CD4-positive, alpha-beta T cell treated with Interferon gamma for 1 hour (primary cell): Measurements from ENCODE around the gene ZNF579.

Experiments used
- DNase-seq: peaks from one replicate; pipeline ENCODE4 v3.0.0-alpha.2; 2020

Gene ZNF579

DNA sequence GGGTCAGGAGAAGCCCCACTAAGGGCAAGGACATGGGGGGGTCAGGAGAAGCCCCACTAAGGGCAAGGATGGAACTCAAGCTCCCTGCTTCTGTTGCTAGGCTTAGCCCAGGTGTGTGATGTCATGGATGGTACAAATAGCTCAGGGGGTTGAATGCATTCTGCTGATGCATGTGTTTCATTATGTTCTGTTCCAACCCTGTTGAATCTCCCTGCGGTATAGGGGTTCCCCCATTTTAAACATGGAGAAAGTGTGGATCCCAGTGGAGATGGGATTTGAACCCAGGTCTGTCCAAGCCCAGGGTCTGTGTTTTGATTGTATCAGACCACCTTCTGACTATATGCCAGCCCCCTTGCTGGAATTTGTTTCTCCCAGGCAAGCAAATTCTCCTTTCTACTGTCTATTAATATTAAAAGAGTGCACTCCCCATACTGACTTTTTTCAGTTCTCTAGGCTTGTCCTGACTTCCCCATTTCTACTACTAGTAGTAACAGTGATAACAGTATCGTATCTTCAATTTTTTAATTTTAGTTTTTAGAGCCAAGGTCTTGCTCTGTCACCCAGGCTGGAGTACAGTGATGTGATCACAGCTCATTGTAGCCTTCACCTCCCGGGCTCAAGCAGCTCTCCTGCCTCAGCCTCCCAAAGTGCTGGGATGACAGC lies 31.5 kb upstream of the ZNF579 start:
- no peak for DNase-seq

DNA sequence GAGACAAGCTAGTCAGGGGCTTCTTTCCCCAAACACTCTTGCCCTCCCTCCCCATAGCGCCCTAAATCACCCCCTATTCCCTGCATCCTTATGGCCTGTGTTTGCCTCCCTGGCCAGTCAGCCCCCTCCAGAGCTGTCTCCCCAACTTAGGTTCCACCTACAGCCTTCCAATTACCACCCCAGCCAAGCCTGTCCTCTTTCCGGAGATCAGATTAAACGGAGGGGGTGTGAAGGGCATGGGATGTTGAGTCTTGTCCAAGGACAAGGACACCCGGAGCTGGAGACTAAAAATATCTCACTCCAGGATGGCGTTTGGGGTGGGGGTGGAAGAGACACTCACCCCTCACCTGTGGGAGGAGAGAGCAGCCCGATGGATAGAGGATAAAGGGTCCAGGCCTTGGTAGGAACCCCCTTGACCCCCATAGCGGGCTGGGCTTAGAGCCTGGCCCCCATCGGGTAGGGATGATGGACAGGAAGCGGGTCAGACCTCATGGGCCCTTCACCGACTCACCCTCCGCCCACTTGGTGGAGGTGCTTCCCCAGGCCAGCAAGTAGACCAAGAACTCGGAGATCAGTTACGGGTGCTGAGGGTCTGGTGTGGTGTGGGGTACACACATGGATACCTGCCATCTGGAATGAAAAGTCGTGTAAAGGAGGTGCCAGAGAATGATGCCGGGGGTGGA lies 30.8 kb upstream of the ZNF579 start:
- DNase-seq, result no peak

DNA sequence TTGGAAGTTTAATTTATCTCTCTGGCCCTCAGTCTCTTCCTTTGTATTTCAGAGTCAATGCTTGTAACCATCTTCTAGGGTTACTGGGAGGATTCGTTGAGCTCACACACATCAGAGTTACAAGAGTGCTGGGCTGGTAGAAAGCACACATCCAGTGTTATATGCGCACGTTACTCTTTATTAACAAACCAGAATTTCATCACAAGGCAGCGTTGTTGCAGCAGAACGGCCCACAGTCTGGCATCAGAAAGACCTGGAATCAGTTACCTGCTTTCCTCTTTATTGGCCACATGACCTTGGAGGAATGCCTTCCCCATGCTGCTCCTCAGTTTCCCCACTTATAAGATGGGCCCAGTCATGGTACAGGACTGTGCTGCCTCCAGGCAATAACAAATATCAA lies 28.7 kb upstream of the ZNF579 start:
- no peak for DNase-seq

DNA sequence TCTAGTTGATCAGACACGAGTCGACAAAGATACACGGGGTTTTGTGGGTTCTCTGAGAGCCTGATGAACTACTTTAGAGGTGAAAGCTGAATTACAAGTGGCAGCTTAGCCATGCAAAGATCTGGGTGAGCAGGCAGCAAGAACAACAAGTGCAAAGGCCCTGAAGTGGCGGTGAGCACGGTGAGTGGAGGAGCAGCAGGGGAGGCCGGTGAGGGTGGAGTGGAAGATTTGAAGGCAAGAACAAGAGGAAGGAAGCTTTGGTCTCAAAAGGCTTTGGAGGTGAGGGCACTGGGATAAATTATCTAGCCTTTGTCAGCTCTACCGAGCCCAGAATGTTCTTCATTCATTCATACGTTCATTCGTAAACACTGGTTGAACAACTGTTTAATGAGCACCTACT lies 26.2 kb upstream of the ZNF579 start:
- DNase-seq, result no peak

DNA sequence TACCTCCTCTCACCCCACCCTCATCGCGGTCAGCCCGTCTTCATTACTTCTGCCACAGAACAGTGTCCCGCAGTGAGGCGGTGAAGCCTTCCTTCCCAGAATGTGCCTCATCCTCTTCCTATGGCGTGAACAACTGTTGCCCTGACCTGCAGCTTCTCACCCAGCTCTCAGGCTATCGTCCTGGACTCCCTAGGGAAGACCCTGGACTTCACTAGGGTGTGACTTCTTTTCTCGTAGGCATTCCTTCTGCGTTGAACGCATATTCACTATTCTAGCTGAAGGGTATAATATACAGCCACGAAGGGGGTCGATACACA lies 25.8 kb upstream of the ZNF579 start:
- no peak for DNase-seq

DNA sequence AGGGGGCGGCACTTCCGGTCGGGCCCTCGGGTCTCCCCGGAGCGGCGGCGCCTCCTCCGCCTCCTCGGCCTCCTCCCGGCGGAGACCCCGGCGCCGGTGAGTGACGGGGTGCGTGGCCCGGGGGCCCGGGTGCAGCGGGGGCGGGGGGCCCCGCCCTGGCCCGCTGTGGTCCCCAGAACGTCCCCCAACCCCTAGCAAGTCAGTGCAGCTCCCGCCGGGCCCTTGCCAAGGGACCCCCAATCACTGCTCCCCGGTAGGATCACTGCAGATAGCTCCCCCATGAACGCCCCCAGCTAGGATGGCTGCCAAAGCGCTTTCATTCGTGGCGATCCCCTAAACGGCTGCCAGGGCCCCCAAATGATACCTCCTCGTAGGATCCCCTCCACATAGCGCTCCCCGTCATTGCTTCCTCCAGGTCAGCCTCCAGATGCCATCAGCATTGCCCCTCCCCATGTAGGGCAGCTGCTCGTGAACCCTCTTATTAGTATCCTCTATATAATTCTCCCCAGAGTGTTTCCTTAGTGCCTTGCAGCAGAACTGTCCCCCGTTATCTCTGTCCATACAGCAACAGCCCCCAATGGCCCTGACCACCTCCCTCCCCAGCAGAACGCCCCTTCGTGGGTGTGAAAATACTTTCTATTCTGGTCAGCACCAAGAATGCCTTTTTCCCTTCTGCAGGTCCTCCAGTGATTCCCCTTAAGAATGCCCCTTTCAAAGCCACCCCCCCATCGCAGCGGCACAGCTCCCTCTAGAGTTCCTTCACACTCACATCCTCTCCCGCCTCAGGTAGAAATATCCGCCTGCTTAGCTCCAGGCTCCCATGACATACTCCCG lies 25.2 kb upstream of the ZNF579 start, which contains the start of gene ZNF865:
Gene ZNF865 (plus strand): TSS at position 11 of the 834 bp plus-strand sequence. CDS start 7,972 bp downstream, outside the sequence.
- peak; percentile 59 for DNase-seq

DNA sequence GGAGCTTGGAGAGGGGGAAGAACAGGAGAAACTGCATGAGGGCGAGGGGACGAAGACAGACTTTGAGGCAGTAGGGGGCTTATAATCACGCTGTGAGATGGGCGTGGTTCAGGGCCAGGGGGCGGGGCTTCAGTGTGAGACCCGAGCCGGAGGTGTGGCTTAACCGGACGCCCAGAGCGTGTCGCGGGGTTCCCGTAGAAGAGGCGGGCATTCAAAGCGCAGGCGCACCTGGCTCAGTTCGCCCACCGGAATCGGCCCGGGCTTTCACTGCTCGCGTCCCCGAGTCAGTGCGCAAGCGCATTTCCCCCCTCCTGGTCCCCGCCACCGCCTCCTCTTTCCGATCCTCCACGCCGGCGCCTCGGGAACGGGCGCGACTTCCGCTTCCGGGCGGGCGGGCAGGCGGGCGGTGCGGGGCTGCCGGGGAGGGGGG lies 24.6 kb upstream of the ZNF579 start:
- peak; percentile 98 for DNase-seq

DNA sequence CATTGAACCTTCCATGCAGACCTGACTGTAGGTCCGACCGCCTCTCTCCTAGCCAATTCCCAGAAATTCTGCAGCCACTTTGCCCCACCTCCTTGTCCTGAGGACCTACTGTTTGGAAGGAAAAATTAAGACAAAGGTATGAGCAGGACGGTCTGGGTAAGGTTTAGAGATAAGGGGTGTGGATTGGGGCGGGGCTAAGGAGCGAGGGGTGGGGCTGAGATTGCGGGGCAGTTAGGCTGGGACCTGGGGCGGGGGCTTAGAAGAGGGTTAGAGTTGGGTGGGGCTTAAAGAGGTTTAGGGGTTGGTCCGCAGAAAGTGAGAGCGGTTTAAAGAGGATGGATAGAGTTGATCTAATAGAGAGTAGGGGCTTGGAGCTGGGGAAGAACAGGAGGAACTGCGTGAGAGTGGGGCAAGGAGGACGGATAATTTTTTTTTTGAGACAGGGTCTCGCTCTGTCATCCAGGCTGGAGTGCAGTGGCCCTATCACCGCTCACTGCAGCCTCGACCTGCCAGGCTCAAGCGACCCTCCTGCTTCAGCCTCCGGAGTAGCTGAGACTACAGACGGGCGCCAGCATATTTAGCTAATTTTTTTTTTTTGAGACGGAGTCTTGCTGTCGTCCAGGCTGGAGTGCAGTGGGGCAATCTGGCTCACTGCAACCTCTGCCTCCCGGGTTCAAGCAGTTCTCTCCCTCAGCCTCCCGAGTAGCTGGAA lies 23.1 kb upstream of the ZNF579 start:
- DNase-seq, result no peak

DNA sequence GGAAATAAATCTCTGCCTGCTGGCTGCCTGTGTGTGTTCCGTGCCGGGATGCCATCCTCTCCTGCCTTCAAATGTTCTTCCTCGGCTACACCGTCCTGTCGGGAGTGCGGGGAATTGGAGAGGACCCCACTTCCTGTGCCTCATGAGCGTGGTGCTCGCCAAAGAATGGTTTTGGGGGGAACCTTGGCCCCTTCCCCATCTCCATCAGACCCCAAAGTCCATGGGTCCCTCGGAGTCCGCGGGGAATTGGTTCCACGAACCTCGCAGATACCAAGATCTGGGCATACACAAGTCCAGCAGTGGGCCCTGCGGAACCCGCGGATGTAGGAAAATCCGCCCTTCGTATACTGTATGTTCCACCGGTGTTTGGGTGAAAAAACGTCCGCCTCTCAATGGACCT lies 22.5 kb upstream of the ZNF579 start:
- no peak for DNase-seq

DNA sequence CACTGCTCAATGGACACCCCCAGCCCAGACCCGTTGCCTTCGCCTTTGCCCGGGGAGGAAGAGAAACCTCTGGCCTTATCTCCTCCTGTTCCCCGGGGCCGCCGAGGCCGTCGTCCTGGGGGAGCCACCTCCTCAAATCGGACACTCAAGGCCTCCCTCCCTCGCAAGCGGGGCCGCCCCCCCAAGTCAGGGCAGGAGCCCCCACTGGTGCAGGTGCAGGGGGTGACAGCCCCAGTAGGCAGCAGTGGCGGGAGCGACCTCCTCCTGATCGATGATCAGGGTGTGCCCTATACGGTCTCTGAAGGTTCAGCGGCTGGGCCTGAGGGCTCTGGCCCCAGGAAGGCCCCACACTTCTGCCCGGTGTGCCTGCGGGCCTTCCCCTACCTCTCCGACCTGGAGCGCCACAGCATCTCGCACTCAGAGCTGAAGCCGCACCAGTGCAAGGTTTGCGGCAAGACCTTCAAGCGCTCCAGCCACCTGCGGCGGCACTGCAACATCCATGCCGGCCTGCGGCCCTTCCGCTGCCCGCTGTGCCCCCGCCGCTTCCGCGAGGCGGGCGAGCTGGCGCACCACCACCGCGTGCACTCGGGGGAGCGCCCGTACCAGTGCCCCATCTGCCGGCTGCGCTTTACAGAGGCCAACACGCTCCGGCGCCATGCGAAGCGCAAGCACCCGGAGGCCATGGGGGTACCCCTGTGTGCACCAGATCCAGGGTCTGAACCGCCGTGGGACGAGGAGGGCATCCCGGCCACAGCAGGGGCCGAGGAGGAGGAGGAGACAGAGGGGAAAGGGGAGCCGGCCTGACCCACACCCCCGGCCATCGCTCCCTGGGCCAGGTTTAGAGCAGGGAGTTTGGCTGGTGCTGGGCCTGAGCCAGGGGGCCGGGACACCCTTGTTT lies 21.7 kb upstream of the ZNF579 start:
- DNase-seq, result no peak

DNA sequence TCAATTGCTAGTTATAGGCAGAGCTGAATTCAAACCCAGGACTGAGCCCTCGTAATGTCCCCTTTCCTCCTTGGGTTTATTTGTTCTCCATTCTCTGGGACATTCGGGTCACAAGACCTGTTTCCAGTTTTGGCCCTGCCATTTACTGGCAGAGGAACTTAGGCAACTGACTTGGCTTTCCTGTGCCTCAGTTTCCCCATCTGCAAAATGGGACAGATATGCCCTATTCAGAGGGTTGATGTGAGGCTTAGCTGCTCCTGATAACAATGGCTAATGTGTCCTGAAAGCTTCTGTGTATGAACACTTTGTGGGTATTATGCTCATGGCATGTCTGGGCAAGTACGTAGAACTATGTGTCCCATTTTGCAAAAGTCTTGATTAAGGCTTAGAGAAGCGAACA lies 20.4 kb upstream of the ZNF579 start:
- no peak for DNase-seq

DNA sequence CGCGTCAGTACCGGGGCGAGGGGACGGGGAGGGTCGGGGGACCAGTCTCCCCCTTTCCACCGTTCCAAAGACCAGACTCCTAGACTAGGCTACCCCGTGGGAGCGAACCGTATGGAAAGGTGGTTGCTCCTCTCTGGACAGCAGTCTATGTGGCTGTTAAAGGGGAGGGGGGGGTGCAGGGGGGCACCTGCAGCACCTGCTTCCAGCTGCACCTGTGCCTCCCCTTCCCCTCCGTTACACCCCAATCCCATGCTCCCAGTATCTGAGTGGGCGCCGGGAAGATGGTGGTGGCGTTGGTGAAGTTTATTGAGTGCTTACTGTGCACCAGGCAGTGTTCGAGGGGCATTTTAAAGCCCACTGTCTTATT lies 20.0 kb upstream of the ZNF579 start:
- DNase-seq, result no peak

DNA sequence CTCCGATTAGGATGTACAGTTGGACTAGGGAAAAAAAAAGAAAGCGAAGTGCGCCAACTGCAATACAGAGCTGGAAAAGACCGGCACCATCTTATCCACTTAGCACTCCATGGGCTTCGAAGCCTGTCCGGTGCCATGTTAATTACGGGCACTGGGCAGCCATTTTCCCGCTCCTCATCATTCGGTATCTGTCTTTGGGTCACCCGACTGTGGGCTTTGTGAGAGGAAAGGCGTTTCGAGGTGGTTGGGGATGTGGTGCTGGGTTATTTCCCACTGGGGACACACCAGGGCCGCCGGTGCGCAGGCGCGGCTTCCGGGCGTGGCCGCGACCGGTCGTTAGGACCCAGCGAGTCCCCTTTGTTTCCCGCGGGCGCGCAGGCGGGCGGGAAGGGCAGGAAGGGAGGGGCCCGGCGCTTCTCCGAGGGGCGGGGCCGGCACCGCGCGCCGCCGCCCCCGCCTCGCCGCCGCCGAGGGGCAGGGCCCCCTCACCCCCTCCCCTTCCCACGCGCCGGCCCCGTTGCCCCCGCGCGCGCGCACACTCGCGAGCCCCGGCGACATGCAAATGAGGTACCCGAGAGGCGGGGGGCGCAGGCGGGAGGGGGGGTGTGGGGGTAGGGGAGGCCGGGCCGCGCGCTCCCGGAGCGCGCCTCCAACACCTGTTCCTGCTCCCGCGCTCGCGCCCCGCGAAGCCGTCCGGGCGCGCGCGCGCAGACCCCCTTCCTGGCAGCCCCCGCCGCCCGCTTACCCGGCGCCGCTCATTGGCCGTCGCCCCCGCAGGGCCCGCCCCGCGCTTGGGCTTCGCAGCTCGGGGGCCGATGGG lies 19.4 kb upstream of the ZNF579 start, which contains the start of gene ZNF524:
Gene ZNF524 (plus strand): TSS at position 447 of the 820 bp plus-strand sequence. CDS start 1,825 bp downstream, outside the sequence.
- DNase-seq, result peak; percentile 88

DNA sequence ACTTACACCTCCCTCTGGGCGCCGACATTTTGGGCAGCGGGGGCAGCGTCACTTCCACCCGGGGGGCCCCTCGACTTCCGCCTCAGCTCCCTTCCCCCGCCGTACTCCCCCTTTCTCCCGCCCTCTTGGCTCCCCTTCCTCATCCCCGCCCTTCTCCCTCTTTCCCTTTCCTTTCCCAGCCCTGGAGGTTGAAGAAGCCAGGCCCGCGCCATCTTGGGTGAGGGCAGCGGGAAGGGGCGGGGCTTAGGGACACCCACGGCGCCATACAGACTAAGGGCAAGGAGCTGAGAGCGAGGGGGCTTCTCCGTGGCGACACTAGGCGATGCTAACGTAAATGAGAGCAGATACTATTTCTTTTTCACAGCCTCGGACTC lies 18.8 kb upstream of the ZNF579 start, which contains the start of gene FIZ1:
Gene FIZ1 (minus strand): TSS at position 50 of the 374 bp plus-strand sequence. CDS start 1,652 bp downstream, outside the sequence.
- peak; percentile 97 for DNase-seq

DNA sequence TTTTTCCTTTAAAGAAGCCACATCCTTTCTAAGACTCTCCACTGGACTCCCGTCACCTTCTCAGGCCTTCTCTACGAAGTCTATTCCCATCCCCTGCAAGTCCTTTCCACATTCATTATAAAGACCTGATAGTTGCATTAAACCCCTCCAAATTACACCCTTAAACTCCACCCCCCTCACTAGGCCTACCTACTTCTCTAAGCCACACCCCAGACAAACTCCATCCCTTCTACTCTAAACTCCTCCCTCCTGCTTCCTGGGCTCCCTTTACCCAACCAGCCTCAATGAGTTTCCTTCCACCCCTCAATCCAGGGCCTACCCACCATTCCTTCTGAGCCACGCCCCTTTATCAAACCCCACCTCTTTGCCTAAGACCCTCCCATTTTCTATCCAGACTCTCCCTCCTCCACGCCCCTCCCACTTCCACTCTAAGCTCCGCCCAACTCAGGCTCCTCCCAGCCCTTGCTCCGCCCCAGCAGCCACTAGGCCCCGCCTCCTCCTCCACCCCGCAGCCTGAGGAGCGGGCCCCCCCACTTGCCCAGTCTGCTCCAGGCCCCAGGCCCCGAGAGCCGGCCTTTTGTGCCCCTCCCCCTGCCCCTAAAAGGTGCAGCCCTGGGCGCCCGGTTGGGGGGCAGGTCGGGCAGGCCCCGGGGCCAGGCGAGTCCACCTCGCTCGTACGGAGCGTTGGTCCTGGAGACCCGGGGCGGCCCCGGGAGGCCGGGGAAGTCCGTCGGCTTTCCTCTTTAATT lies 18.2 kb upstream of the ZNF579 start:
- DNase-seq, result peak; percentile 92

DNA sequence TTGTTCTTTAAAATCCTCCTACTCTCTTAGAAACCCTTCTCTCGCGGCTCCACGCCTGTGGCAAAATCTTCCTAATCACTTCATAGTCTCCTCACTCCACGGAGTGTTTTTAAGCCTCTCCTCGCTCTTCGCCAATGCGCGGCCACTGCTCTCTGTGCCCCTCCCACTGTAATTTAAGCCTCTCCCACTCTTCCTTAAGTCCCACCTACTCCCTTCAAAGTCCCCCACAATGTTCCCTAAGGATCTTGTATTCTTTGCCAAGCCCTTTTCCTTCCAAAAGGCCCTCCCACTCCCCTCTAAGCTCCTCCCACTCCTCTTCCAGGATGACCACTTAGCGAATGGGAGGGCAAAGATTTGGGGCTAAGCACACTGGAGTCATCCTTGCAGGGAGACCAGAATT lies 17.4 kb upstream of the ZNF579 start:
- no peak for DNase-seq

DNA sequence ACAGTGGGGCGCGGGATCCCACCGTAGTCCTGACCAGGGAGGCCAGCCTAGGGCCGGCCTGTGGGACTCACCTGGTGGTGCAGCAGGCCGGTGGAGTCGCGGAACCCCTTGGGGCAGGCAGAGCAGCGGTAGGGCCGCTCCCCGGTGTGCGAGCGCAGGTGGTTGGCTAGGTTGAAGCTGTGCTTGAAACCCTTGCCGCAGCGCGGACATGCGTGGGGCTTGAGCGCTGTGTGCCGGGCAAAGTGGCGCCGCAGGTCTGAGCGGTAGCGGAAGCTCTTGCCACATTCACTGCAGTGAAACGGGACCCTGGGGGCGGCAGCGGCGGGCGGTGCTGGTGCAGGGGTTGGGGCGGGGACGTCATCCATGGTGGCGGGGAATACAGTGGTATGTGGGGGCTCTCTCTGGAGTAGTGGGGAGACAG lies 16.9 kb upstream of the ZNF579 start:
- no peak for DNase-seq

DNA sequence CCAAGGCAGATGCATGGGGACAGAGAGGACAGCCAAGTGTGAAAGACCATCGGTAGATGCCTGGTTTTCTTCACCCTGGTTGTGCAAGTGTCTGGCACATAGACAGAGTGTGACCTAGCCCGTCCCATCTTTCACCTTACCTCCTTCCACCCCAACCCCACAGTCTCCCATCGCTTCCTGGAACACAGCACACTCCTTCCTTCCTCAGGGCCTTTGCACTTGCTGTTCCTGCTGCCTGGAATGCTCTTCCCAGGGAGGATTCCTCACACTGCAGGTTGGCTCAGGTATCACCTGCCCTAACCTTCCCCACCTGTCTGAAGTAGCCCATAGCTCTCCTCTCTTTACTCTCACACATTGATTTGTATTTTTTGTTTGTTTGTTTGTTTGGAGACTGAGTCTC lies 15.7 kb upstream of the ZNF579 start:
- no peak for DNase-seq

DNA sequence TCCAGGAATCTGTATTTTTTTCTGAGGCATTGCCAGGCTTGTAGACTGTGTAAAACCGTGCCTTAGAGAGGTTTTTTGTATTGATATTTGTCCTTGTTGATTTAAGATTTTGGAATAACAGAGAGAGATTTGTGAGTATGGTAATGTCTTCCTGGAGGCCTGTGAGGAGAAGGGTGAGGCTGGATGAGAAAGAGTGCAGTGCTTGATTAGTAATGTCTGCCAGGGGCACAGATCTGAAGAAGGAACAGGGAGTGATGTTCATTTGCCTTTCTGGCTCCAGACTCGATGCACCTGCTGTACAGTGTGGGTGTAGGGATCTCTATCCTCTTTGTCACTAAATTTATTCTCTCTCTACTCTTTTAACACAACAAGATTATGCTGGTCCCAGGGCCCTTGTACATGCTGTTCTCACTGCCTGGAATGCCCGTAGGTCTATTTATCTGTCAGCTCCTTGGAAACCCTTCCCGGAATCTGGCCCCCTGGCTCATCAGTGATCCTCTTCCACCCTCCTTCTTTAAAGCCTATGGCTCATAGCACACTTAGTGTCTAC lies 14.4 kb upstream of the ZNF579 start:
- DNase-seq, result no peak
